Prostate gland (tissue), 2 donors: ENCODE results near the gene NELFB. TPM values are rescaled to one million over a fixed set of nuclear protein-coding genes. Genes with fewer than 3 reads are reported as not detected.
"Not testable (repeated sequence)": the region's sequence is repeated elsewhere in the genome, so short reads cannot be mapped to it uniquely, and the experiment has no call there.

Source experiments
- DNase-seq: peaks from one replicate; pipeline ENCODE4 v3.0.0-alpha.2; 2019; ENCODE audit warnings: low spot score
- H3K27ac ChIP-seq, 2 donors: fragments of 200-600 bp; sonication (generic); 2 replicates each; pipeline ENCODE4 v1.5.1; 2017 to 2019
- H3K27me3 ChIP-seq: fragments of 200-600 bp; sonication (generic); replicated peaks from 2 replicates; pipeline ENCODE4 v1.5.1; 2019; ENCODE audit not compliant: insufficient read depth
- H3K36me3 ChIP-seq, 2 donors: fragments of 200-600 bp; sonication (generic); 1 replicate in 1 of 2; 2 replicates in 1 of 2; pipeline versions ENCODE4 v1.5.1 to v1.8.1; 2017 to 2019
- H3K4me1 ChIP-seq: fragments of 200-600 bp; sonication (generic); replicated peaks from 2 replicates; pipeline ENCODE4 v1.5.1; 2019
- H3K4me3 ChIP-seq, 2 donors: fragments of 200-600 bp; sonication (generic); 2 replicates each; pipeline ENCODE4 v1.5.1; 2017 to 2019
- H3K9me3 ChIP-seq: fragments of 200-600 bp; sonication (generic); 2 replicates; pipeline ENCODE4 v1.5.1; 2017
- CTCF ChIP-seq, 4 experiments: fragments of 200-600 bp in 2 of 4; fragments of 450-650 bp in 2 of 4; sonication (generic) in 2 of 4; IDR thresholded peaks; 1 replicate in 3 of 4; 2 replicates in 1 of 4; pipeline ENCODE4 v1.5.1; 2016 to 2019; ENCODE audit warnings: antibody characterized with exemption in 4 of 4, mild to moderate bottlenecking in 2 of 4, moderate library complexity in 2 of 4
- POLR2A ChIP-seq: fragments of 450-650 bp; IDR thresholded peaks from one replicate; pipeline ENCODE4 v1.6.1; 2016; ENCODE audit warnings: antibody characterized with exemption, mild to moderate bottlenecking
- POLR2AphosphoS5 ChIP-seq: sonication (generic); formaldehyde crosslinking; IDR thresholded peaks from one replicate; pipeline ENCODE4 v1.6.1; 2017; ENCODE audit warnings: antibody characterized with exemption
- WGBS: methylation state at CpG from one replicate; pipeline ENCODE4 v1.1.5; 2018; 5-methylcytosine and 5-hydroxymethylcytosine counted together
- intact Hi-C: fragments of 100-400 bp; cut with DNase I; formaldehyde crosslinking; loops from one replicate; pipeline ENCODE4 v1.14.2; 2022
- total RNA-seq, 2 donors: library from RNA; depleted of rRNA; stranded (reverse); fragments of >200 nt; gene quantifications; one replicate each; pipeline ENCODE4 v1.1.0, GENCODE V29; 2016

NELFB gene
- total RNA-seq, 2 donors from 2014 or later = 44.9 to 82.1 TPM

GRCh38 chr9:137262173-137262908 lies 7.2 kb downstream of the NELFB start:
- H3K4me1 ChIP-seq, H3K9me3 ChIP-seq, H3K27ac ChIP-seq, intact Hi-C loops, DNase-seq, H3K27me3 ChIP-seq, H3K36me3 ChIP-seq, H3K4me3 ChIP-seq: not testable (repeated sequence)
- 50% methylated on average over 15 of the region's 15 CpGs for WGBS
- peak in 2 of 4 experiments; percentile 40 to 50 for TF ChIP-seq CTCF (IDR thresholded peaks at IDR 0.05)
- peak; percentile 7 for TF ChIP-seq POLR2AphosphoS5

- no peak for DNase-seq
- Histone ChIP-seq H3K36me3 (peaks cover 0 to 7% of the 10 kb centered on the region in 2 donors), H3K27me3 (no peaks in the 10 kb centered on the region), H3K4me1 (no peaks in the 10 kb centered on the region), H3K9me3 (no peaks in the 10 kb centered on the region), H3K27ac (no peak overlapping the region), H3K4me3 (no peak overlapping the region)
- TF ChIP-seq POLR2A = no peak
- TF ChIP-seq CTCF (IDR thresholded peaks at IDR 0.05) = no peak
- TF ChIP-seq POLR2AphosphoS5 = no peak
- intact Hi-C loops = no loop called here
- WGBS = 85% methylated on average over 24 of the region's 24 CpGs
Measured at GRCh38 chr9:137262909-137263285, 7.8 kb downstream of the NELFB start.

GRCh38 chr9:137263506-137263905 lies 8.4 kb downstream of the NELFB start:
- 89% methylated on average over 8 of the region's 10 CpGs for WGBS

GRCh38 chr9:137264067-137264466 lies 8.9 kb downstream of the NELFB start:
- H3K36me3 ChIP-seq = peaks cover 0 to 7% of the 10 kb centered on the region in 2 donors
- H3K9me3 ChIP-seq = no peaks in the 10 kb centered on the region
- intact Hi-C loops = no loop called here
- H3K4me1 ChIP-seq = peaks cover 9% of the 10 kb centered on the region
- TF ChIP-seq POLR2A (no peak), POLR2AphosphoS5 (no peak), CTCF (IDR thresholded peaks at IDR 0.05) (no peak)
- WGBS = 97% methylated on average over 22 of the region's 22 CpGs
- no peak overlapping the region for H3K27ac ChIP-seq
- H3K27me3 ChIP-seq = no peaks in the 10 kb centered on the region
- no peak for DNase-seq
- H3K4me3 ChIP-seq = no peak overlapping the region

More at GRCh38 chr9:137263506-137263905, 8.4 kb downstream of the NELFB start:
- H3K27me3 ChIP-seq = no peaks in the 10 kb centered on the region
- peaks cover 3% of the 10 kb centered on the region for H3K4me1 ChIP-seq
- TF ChIP-seq CTCF (IDR thresholded peaks at IDR 0.05) (no peak), POLR2AphosphoS5 (no peak), POLR2A (no peak)
- intact Hi-C loops = no loop called here
- H3K36me3 ChIP-seq = peaks cover 0 to 7% of the 10 kb centered on the region in 2 donors
- no peaks in the 10 kb centered on the region for H3K9me3 ChIP-seq
- no peak overlapping the region for H3K27ac ChIP-seq
- DNase-seq = no peak
- no peak overlapping the region for H3K4me3 ChIP-seq
